Measurements from ENCODE around the gene UROS.

DNA sequence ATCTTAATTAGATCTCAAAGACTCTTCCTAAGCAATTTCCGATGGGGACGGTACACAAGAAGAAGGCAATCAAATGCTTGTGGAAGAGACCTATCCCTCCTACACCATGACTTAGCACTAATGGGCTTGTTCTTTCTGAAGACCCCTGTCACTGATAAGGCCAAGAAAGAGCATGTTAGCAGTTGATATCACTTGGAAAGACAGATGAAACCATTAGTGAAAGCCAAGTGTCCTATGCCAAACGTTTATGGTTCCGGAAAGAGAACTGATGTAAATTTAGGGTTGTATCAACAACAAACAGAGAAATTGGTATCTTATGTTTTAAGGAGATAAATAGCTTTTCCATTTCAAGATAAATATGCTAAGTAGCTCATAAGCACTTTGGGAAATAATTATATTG, 6.5 kb downstream of the UROS start:
- TF ChIP-seq POLR2A (IDR thresholded peaks at IDR 0.05; ENCODE audit: low read length) (peak; percentile 91), GATA1 (IDR thresholded peaks at IDR 0.05; ENCODE audit: low read depth, low read length) (peak; percentile 75)

All from erythroblast (primary cell).